H1 (cell line): Measurements from ENCODE around the gene TRIM38. TPM values are rescaled to one million over a fixed set of nuclear protein-coding genes. Genes with fewer than 3 reads are reported as not detected.

Source experiments
- ASH2L ChIP-seq: fragments of 200-600, 300-600 bp; sonication (generic); IDR thresholded peaks from one replicate; pipeline ENCODE4 v1.7.1; 2017; ENCODE audit warnings: low read length
- CHD2 ChIP-seq: IDR thresholded peaks from 2 replicates; pipeline ENCODE4 v1.6.1; 2012; ENCODE audit warnings: low read length, improper control_type of control experiment
- GTF2F1 ChIP-seq: IDR thresholded peaks from 2 replicates; pipeline ENCODE4 v1.6.1; 2012; ENCODE audit warnings: low read depth, low read length, improper control_type of control experiment, borderline replicate concordance
- RBBP5 ChIP-seq: IDR thresholded peaks from 2 replicates; pipeline ENCODE4 v1.7.1; 2012; ENCODE audit warnings: low read depth, mild to moderate bottlenecking, inconsistent platforms, low read length, moderate library complexity, borderline replicate concordance
- YY1 ChIP-seq: IDR thresholded peaks from 2 replicates; pipeline ENCODE4 v1.6.1; 2011; ENCODE audit warnings: low read depth, mild to moderate bottlenecking, low read length
- polyA plus RNA-seq, 7 experiments: library from polyadenylated mRNA; depleted of rRNA in 3 of 7; stranded (reverse) in 5 of 7; unstranded in 2 of 7; fragments of >200 nt in 5 of 7; fragments of 200-250 nt in 2 of 7; gene quantifications; 1 replicate in 5 of 7; 2 replicates in 1 of 7; 4 replicates in 1 of 7; pipeline versions ENCODE4 v1.2.1 to v1.2.3, GENCODE V29; 2011 to 2013; ENCODE audit warnings: missing spikeins in 2 of 7, mixed read lengths in 2 of 7
- total RNA-seq: library from RNA; stranded (reverse); fragmentation: NEBNext Ultra II Directional; extraction: Animal tissue kit (Norgen Biotek cat#: 25700); gene quantifications from 2 replicates; pipeline ENCODE4 v1.2.1, GENCODE V29; 2021

TRIM38 gene
- total and polyA plus RNA-seq, 2 of the 8 experiments (the other 6 are each of a cell fraction or from before 2014, with no cell fraction given), result 0.43 to 0.56 TPM

GRCh38 chr6:25934156-25934555 is 28.4 kb upstream of the TRIM38 start (continued):
- TF ChIP-seq GTF2F1, result no peak
- TF ChIP-seq RBBP5, result no peak
- no peak for TF ChIP-seq ASH2L
- no peak for TF ChIP-seq CHD2
- TF ChIP-seq YY1, result no peak
- TF ChIP-seq, all 59 proteins: peak for 0
